ENCODE measurements around the gene SASS6. TPM values are rescaled to one million over a fixed set of nuclear protein-coding genes. Genes with fewer than 3 reads are reported as not detected.

SASS6 gene
- polyA plus RNA-seq, 1 donor from 2014 or later = 6.4 TPM

DNA sequence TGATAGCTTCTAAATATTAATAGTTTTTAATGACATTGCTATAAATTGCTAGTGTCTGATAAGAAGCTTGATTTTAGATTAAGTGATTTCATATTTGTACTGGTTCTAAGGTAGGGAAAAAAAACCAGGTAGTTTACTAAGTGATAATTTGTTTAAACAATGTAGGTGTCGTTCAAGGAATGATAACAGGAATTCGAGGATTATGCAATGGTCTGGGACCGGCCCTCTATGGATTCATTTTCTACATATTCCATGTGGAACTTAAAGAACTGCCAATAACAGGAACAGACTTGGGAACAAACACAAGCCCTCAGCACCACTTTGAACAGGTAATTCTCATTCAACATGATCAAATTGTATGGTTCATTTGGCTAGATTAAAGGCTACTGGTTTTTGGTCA is 52.4 kb downstream of the SASS6 start:
- no peak overlapping the region for H3K4me3 ChIP-seq (ENCODE audit: low read length)
- no peaks in the 10 kb centered on the region for H3K9me3 ChIP-seq (ENCODE audit: low read length)
- no peaks in the 10 kb centered on the region for H3K9me2 ChIP-seq (ENCODE audit: insufficient read depth, low read length)
- H3K27ac ChIP-seq (ENCODE audit: low read length) = no peak overlapping the region
- no peak overlapping the region for H3K9ac ChIP-seq (ENCODE audit: low read length)
- H3K4me2 ChIP-seq (ENCODE audit: low read length) = no peak overlapping the region
- no peaks in the 10 kb centered on the region for H4K20me1 ChIP-seq (ENCODE audit: insufficient read depth)
- no peaks in the 10 kb centered on the region for H3F3A ChIP-seq (ENCODE audit: insufficient read depth, low read length, poor library complexity, severe bottlenecking)
- no peak overlapping the region for H2AFZ ChIP-seq (ENCODE audit: low read depth, low read length)
- TF ChIP-seq TAF1 (IDR thresholded peaks at IDR 0.05; ENCODE audit: low read depth) (no peak), SMC3 (conservative IDR thresholded peaks at IDR 0.05; ENCODE audit: poor library complexity) (no peak), MXI1 (conservative IDR thresholded peaks at IDR 0.05; ENCODE audit: poor library complexity, severe bottlenecking) (no peak), EP300 (conservative IDR thresholded peaks at IDR 0.05; ENCODE audit: poor library complexity, severe bottlenecking) (no peak), EZH2 (IDR thresholded peaks at IDR 0.05; ENCODE audit: borderline replicate concordance, insufficient read depth, low read length, poor library complexity, severe bottlenecking) (no peak), POLR2AphosphoS5 (IDR thresholded peaks at IDR 0.05) (no peak), RAD21 (conservative IDR thresholded peaks at IDR 0.05) (no peak)
- TF ChIP-seq, protein P1, sequence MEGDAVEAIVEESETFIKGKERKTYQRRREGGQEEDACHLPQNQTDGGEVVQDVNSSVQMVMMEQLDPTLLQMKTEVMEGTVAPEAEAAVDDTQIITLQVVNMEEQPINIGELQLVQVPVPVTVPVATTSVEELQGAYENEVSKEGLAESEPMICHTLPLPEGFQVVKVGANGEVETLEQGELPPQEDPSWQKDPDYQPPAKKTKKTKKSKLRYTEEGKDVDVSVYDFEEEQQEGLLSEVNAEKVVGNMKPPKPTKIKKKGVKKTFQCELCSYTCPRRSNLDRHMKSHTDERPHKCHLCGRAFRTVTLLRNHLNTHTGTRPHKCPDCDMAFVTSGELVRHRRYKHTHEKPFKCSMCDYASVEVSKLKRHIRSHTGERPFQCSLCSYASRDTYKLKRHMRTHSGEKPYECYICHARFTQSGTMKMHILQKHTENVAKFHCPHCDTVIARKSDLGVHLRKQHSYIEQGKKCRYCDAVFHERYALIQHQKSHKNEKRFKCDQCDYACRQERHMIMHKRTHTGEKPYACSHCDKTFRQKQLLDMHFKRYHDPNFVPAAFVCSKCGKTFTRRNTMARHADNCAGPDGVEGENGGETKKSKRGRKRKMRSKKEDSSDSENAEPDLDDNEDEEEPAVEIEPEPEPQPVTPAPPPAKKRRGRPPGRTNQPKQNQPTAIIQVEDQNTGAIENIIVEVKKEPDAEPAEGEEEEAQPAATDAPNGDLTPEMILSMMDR (IDR thresholded peaks at IDR 0.05; ENCODE audit: poor library complexity, severe bottlenecking) = no peak
- TF ChIP-seq, protein P2, sequence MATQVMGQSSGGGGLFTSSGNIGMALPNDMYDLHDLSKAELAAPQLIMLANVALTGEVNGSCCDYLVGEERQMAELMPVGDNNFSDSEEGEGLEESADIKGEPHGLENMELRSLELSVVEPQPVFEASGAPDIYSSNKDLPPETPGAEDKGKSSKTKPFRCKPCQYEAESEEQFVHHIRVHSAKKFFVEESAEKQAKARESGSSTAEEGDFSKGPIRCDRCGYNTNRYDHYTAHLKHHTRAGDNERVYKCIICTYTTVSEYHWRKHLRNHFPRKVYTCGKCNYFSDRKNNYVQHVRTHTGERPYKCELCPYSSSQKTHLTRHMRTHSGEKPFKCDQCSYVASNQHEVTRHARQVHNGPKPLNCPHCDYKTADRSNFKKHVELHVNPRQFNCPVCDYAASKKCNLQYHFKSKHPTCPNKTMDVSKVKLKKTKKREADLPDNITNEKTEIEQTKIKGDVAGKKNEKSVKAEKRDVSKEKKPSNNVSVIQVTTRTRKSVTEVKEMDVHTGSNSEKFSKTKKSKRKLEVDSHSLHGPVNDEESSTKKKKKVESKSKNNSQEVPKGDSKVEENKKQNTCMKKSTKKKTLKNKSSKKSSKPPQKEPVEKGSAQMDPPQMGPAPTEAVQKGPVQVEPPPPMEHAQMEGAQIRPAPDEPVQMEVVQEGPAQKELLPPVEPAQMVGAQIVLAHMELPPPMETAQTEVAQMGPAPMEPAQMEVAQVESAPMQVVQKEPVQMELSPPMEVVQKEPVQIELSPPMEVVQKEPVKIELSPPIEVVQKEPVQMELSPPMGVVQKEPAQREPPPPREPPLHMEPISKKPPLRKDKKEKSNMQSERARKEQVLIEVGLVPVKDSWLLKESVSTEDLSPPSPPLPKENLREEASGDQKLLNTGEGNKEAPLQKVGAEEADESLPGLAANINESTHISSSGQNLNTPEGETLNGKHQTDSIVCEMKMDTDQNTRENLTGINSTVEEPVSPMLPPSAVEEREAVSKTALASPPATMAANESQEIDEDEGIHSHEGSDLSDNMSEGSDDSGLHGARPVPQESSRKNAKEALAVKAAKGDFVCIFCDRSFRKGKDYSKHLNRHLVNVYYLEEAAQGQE (IDR thresholded peaks at IDR 0.05; ENCODE audit: borderline replicate concordance) = no peak
- no peaks in the 10 kb centered on the region for H3K27me3 ChIP-seq (ENCODE audit: insufficient read depth, low read depth, low read length)
- no peaks in the 10 kb centered on the region for H3K79me2 ChIP-seq (replicated peaks; ENCODE audit: insufficient read depth, low read length)
- peaks cover 11% of the 10 kb centered on the region for H3K36me3 ChIP-seq (ENCODE audit: insufficient read depth, low read length)

DNA sequence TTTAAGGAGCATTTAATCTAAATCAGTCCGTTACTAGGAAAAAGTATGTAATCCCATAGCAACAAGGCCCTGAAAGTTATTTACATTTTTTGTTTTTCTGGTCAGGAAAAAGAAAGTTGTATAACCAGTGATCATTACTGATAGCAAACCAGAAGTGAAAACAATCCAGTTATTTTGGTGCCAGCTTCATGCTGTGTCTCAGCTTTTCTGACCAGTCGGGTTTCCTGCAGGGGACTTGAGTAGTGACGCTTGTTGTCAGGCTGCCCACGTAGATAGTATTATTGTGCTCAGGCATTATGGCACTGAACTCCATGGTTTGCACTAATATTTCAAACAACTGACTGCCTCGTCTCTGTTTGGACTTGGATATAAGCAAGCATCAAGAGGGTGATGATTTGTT is 55.2 kb downstream of the SASS6 start:
- H3K9me2 ChIP-seq (ENCODE audit: insufficient read depth, low read length) = no peaks in the 10 kb centered on the region
- TF ChIP-seq, protein P1 (IDR thresholded peaks at IDR 0.05; ENCODE audit: poor library complexity, severe bottlenecking) = no peak
- TF ChIP-seq, protein P2 (IDR thresholded peaks at IDR 0.05; ENCODE audit: borderline replicate concordance) = no peak
- H3K4me2 ChIP-seq (ENCODE audit: low read length) = no peak overlapping the region
- no peak overlapping the region for H3K27ac ChIP-seq (ENCODE audit: low read length)
- no peaks in the 10 kb centered on the region for H3K9me3 ChIP-seq (ENCODE audit: low read length)
- H3K27me3 ChIP-seq (ENCODE audit: insufficient read depth, low read depth, low read length) = no peaks in the 10 kb centered on the region
- H3K79me2 ChIP-seq (replicated peaks; ENCODE audit: insufficient read depth, low read length) = no peaks in the 10 kb centered on the region
- no peak overlapping the region for H3K4me3 ChIP-seq (ENCODE audit: low read length)
- peaks cover 7% of the 10 kb centered on the region for H3K36me3 ChIP-seq (ENCODE audit: insufficient read depth, low read length)
- H2AFZ ChIP-seq (ENCODE audit: low read depth, low read length) = no peak overlapping the region
- H3K9ac ChIP-seq (ENCODE audit: low read length) = no peak overlapping the region
- no peaks in the 10 kb centered on the region for H3F3A ChIP-seq (ENCODE audit: insufficient read depth, low read length, poor library complexity, severe bottlenecking)
- no peaks in the 10 kb centered on the region for H4K20me1 ChIP-seq (ENCODE audit: insufficient read depth)

Data from neural cell (in vitro differentiated cells).